Osteocyte (in vitro differentiated cells): ENCODE data around the gene FAM13A. TPM values are rescaled to one million over a fixed set of nuclear protein-coding genes. Genes with fewer than 3 reads are reported as not detected.

ENCODE experiments used
- DNase-seq: peaks from one replicate; pipeline ENCODE4 v3.0.0; 2021; ENCODE audit warnings: mixed read lengths; ENCODE audit not compliant: unreplicated experiment; ENCODE audit errors: extremely low spot score
- H3K27ac Mint-ChIP-seq: one replicate; pipeline ENCODE4 v1.8.0; 2021; ENCODE audit warnings: mild to moderate bottlenecking, mixed read lengths; ENCODE audit not compliant: unreplicated experiment
- H3K27me3 Mint-ChIP-seq: one replicate; pipeline ENCODE4 v1.8.0; 2021; ENCODE audit warnings: mixed read lengths; ENCODE audit not compliant: unreplicated experiment
- H3K36me3 Mint-ChIP-seq: one replicate; pipeline ENCODE4 v1.8.0; 2021; ENCODE audit warnings: mixed read lengths; ENCODE audit not compliant: unreplicated experiment
- H3K4me1 Mint-ChIP-seq: one replicate; pipeline ENCODE4 v1.8.0; 2021; ENCODE audit warnings: mixed read lengths; ENCODE audit not compliant: unreplicated experiment
- H3K4me3 Mint-ChIP-seq: one replicate; pipeline ENCODE4 v1.8.0; 2021; ENCODE audit warnings: mild to moderate bottlenecking, moderate library complexity, mixed read lengths; ENCODE audit not compliant: unreplicated experiment
- H3K9me3 Mint-ChIP-seq: one replicate; pipeline ENCODE4 v1.8.0; 2021; ENCODE audit warnings: mixed read lengths; ENCODE audit not compliant: unreplicated experiment
- CTCF ChIP-seq: fragments of 200-600 bp; sonication (generic); IDR thresholded peaks from 2 replicates; pipeline ENCODE4 v1.5.0; 2021; ENCODE audit warnings: antibody characterized with exemption, mild to moderate bottlenecking, moderate library complexity
- total RNA-seq: library from RNA; stranded (reverse); gene quantifications from 2 replicates; pipeline ENCODE4 v1.2.1, GENCODE V29; 2021

The FAM13A gene
- total RNA-seq, 1 donor from 2014 or later: 18.5 TPM

- Mint-ChIP-seq H3K4me1 (peaks cover 1% of the 10 kb centered on the region), H3K27me3 (no peaks in the 10 kb centered on the region), H3K27ac (no peak overlapping the region), H3K36me3 (peaks cover 44% of the 10 kb centered on the region), H3K4me3 (no peak overlapping the region), H3K9me3 (no peaks in the 10 kb centered on the region)
- TF ChIP-seq CTCF: no peak
- no peak for DNase-seq
Measured at GRCh38 chr4:88728146-88728545, 328.8 kb downstream of the FAM13A start.

GRCh38 chr4:88725986-88726385, 331.0 kb downstream of the FAM13A start:
- no peak overlapping the region for H3K4me3 Mint-ChIP-seq
- no peak for TF ChIP-seq CTCF
- DNase-seq: no peak
- no peaks in the 10 kb centered on the region for H3K27me3 Mint-ChIP-seq
- no peak overlapping the region for H3K27ac Mint-ChIP-seq
- no peaks in the 10 kb centered on the region for H3K9me3 Mint-ChIP-seq
- peaks cover 1% of the 10 kb centered on the region for H3K4me1 Mint-ChIP-seq
- peaks cover 42% of the 10 kb centered on the region for H3K36me3 Mint-ChIP-seq

GRCh38 chr4:88725143-88725542, 331.8 kb downstream of the FAM13A start:
- Mint-ChIP-seq H3K9me3 (no peaks in the 10 kb centered on the region), H3K27ac (no peak overlapping the region), H3K4me3 (no peak overlapping the region), H3K4me1 (peaks cover 1% of the 10 kb centered on the region), H3K27me3 (no peaks in the 10 kb centered on the region), H3K36me3 (peaks cover 45% of the 10 kb centered on the region)
- no peak for DNase-seq
- TF ChIP-seq CTCF: no peak

GRCh38 chr4:88724406-88724805, 332.6 kb downstream of the FAM13A start:
- H3K4me1 Mint-ChIP-seq: peaks cover 1% of the 10 kb centered on the region
- TF ChIP-seq CTCF: no peak
- H3K4me3 Mint-ChIP-seq: no peak overlapping the region
- no peaks in the 10 kb centered on the region for H3K27me3 Mint-ChIP-seq
- H3K36me3 Mint-ChIP-seq: peaks cover 43% of the 10 kb centered on the region
- no peaks in the 10 kb centered on the region for H3K9me3 Mint-ChIP-seq
- DNase-seq: no peak
- H3K27ac Mint-ChIP-seq: no peak overlapping the region

GRCh38 chr4:88722828-88723227, 334.2 kb downstream of the FAM13A start:
- TF ChIP-seq CTCF: no peak
- no peak overlapping the region for H3K4me3 Mint-ChIP-seq
- peaks cover 41% of the 10 kb centered on the region for H3K36me3 Mint-ChIP-seq
- H3K27me3 Mint-ChIP-seq: no peaks in the 10 kb centered on the region
- peaks cover 1% of the 10 kb centered on the region for H3K4me1 Mint-ChIP-seq
- H3K27ac Mint-ChIP-seq: no peak overlapping the region
- DNase-seq: no peak
- H3K9me3 Mint-ChIP-seq: peaks cover 7% of the 10 kb centered on the region
